ENCODE measurements around the gene RIC1. TPM values are rescaled to one million over a fixed set of nuclear protein-coding genes. Genes with fewer than 3 reads are reported as not detected.

RIC1 gene
- total and polyA plus RNA-seq, 2 of the 13 experiments (the other 11 are each of a cell fraction or from before 2014, with no cell fraction given) = 18.2 to 19.0 TPM

GRCh38 chr9:5815461-5815860 is 186.6 kb downstream of the RIC1 start:
- no peak overlapping the region for H2AFZ ChIP-seq (ENCODE audit: low read length)
- 79% methylated on average over 1 of the region's 1 CpG for WGBS (ENCODE audit: low lambda C conversion rate)
- ChIA-PET POLR2A (no interaction called here), CTCF (ENCODE audit: low intra/inter-chr PET ratio, low total read pairs) (no interaction called here)
- no peak overlapping the region for H3K9ac ChIP-seq (ENCODE audit: insufficient read depth, low read depth, low read length)
- H3K36me3 ChIP-seq (replicated peaks in 1 of 2; ENCODE audit: control insufficient read depth in 1 of 2, insufficient read depth in 2 of 2, low read length in 2 of 2) = peaks cover 7 to 55% of the 10 kb centered on the region in 2 experiments
- TF ChIP-seq ZNF780A (CRISPR knock-in tag; IDR thresholded peaks at IDR 0.05) = no peak
- no peak for TF ChIP-seq TFE3 (CRISPR knock-in tag; IDR thresholded peaks at IDR 0.05)
- no peak for TF ChIP-seq ZNF562 (CRISPR knock-in tag; IDR thresholded peaks at IDR 0.05; ENCODE audit: borderline replicate concordance)
- TF ChIP-seq HMGA1 (CRISPR knock-in tag; conservative IDR thresholded peaks at IDR 0.05) = no peak
- TF ChIP-seq NR3C1 (CRISPR knock-in tag; IDR thresholded peaks at IDR 0.05) = no peak
- no peak for TF ChIP-seq ZNF292 (CRISPR knock-in tag; IDR thresholded peaks at IDR 0.05; ENCODE audit: borderline replicate concordance, low read depth)
- H3K4me3 ChIP-seq (replicated peaks in 1 of 3; ENCODE audit: insufficient read depth in 1 of 3, low read depth in 2 of 3, low read length in 3 of 3) = no peak overlapping the region
- ATAC-seq (no peak), FAIRE-seq (no peak), DNase-seq (ENCODE audit: low spot score) (no peak)
- H3K4me2 ChIP-seq (ENCODE audit: low read depth, low read length) = no peak overlapping the region
- H3K27ac ChIP-seq (ENCODE audit: extremely low read length, insufficient read depth, low read length) = no peak overlapping the region
- H3K9me3 ChIP-seq (ENCODE audit: low read length) = no peaks in the 10 kb centered on the region
- no TSS peak for BruUV-seq (replicated peaks)
- no peaks in the 10 kb centered on the region for H3K27me3 ChIP-seq (ENCODE audit: control insufficient read depth in 1 of 2, insufficient read depth in 2 of 2, low read length in 2 of 2)
- peaks cover 27% of the 10 kb centered on the region for H3K79me2 ChIP-seq (ENCODE audit: insufficient read depth, low read length)
- in situ Hi-C loops (cut with HindIII; ENCODE audit: extremely low pct_ligation_motif_present, low pct_unique_long_range_greater_than_20kb) (no loop called here), intact Hi-C loops (cut with micrococcal nuclease; ENCODE audit: unreplicated experiment) (no loop called here)
- H3K4me1 ChIP-seq (ENCODE audit: insufficient read depth, low read length) = peaks cover 24% of the 10 kb centered on the region
- no peaks in the 10 kb centered on the region for H4K20me1 ChIP-seq (ENCODE audit: insufficient read depth, low read length)

GRCh38 chr9:5817862-5818261 is 189.0 kb downstream of the RIC1 start:
- peak; percentile 38 for DNase-seq (ENCODE audit: low spot score)
- TF ChIP-seq EHMT2 (IDR thresholded peaks at IDR 0.05; ENCODE audit: borderline replicate concordance, low read depth, low read length) (no peak), TOE1 (CRISPR knock-in tag; IDR thresholded peaks at IDR 0.05) (no peak), RXRA (CRISPR knock-in tag; IDR thresholded peaks at IDR 0.05) (no peak), TEAD3 (CRISPR knock-in tag; optimal IDR thresholded peaks at IDR 0.05; ENCODE audit: borderline replicate concordance) (peak; percentile 86), CEBPB (IDR thresholded peaks at IDR 0.05; ENCODE audit: borderline replicate concordance, low read depth, low read length) (peak; percentile 77), MYC (CRISPR knock-in tag; IDR thresholded peaks at IDR 0.05; ENCODE audit: borderline replicate concordance) (no peak), SOX13 (IDR thresholded peaks at IDR 0.05) (no peak), SOX13 (CRISPR knock-in tag; conservative IDR thresholded peaks at IDR 0.05 in 1 of 2, IDR thresholded peaks at IDR 0.05 in 1 of 2) (peak in 1 of 2 experiments; percentile 29; a peak in 1 of 4 replicates), SKI (IDR thresholded peaks at IDR 0.05; ENCODE audit: partially characterized antibody) (no peak), ZNF749 (CRISPR knock-in tag; IDR thresholded peaks at IDR 0.05; ENCODE audit: borderline replicate concordance) (no peak), CBX5 (CRISPR knock-in tag; IDR thresholded peaks at IDR 0.05; ENCODE audit: borderline replicate concordance) (no peak), SMAD1 (CRISPR knock-in tag; IDR thresholded peaks at IDR 0.05; ENCODE audit: borderline replicate concordance, low read depth) (no peak), BORCS8-MEF2B (CRISPR knock-in tag; IDR thresholded peaks at IDR 0.05) (no peak)

More at GRCh38 chr9:5817862-5818261, 189.0 kb downstream of the RIC1 start:
- Histone ChIP-seq H3K79me2 (ENCODE audit: insufficient read depth, low read length) (peaks cover 32% of the 10 kb centered on the region), H3K9me3 (ENCODE audit: low read length) (no peaks in the 10 kb centered on the region), H3K27me3 (ENCODE audit: control insufficient read depth in 1 of 2, insufficient read depth in 2 of 2, low read length in 2 of 2) (no peaks in the 10 kb centered on the region), H4K20me1 (ENCODE audit: insufficient read depth, low read length) (no peaks in the 10 kb centered on the region), H3K36me3 (replicated peaks in 1 of 2; ENCODE audit: control insufficient read depth in 1 of 2, insufficient read depth in 2 of 2, low read length in 2 of 2) (peaks cover 8 to 45% of the 10 kb centered on the region in 2 experiments), H3K4me1 (ENCODE audit: insufficient read depth, low read length) (peaks cover 24% of the 10 kb centered on the region), H3K4me3 (replicated peaks in 1 of 3; ENCODE audit: insufficient read depth in 1 of 3, low read depth in 2 of 3, low read length in 3 of 3) (no peak overlapping the region), H3K4me2 (ENCODE audit: low read depth, low read length) (no peak overlapping the region), H3K9ac (ENCODE audit: insufficient read depth, low read depth, low read length) (no peak overlapping the region), H2AFZ (ENCODE audit: low read length) (no peak overlapping the region), H3K27ac (ENCODE audit: extremely low read length, insufficient read depth, low read length) (peak overlapping the region; percentile 5)
- intact Hi-C loops (cut with micrococcal nuclease; ENCODE audit: unreplicated experiment) = no loop called here
- no TSS peak for BruUV-seq (replicated peaks)
- ATAC-seq (no peak), FAIRE-seq (no peak)
- in situ Hi-C loops (cut with HindIII; ENCODE audit: extremely low pct_ligation_motif_present, low pct_unique_long_range_greater_than_20kb) = no loop called here
- ChIA-PET POLR2A (interaction anchor here (2.0 kb wide), 1 partner anchor 10 kb away, joined by 4 read pairs; no protein-coding TSS in a partner anchor), CTCF (ENCODE audit: low intra/inter-chr PET ratio, low total read pairs) (no interaction called here)
- WGBS (ENCODE audit: low lambda C conversion rate) = 97% methylated on average over 3 of the region's 3 CpGs
